Kidney (tissue), 14 donors: ENCODE data around the gene SOCS3. TPM values are rescaled to one million over a fixed set of nuclear protein-coding genes. Genes with fewer than 3 reads are reported as not detected.

Experiments used
- DNase-seq, 5 donors: peaks; one replicate each; pipeline ENCODE4 v3.0.0-alpha.2; 2013 to 2020
- FAIRE-seq: peaks from 2 replicates; lab custom pipeline; 2012; peaks lifted over from hg19 to GRCh38; lab: Jason Lieb, UNC
- H3K27ac ChIP-seq, 2 donors: one replicate each; pipeline ENCODE4 v1.7.0; 2013; ENCODE audit warnings: low read depth in 2 of 2, low read length in 2 of 2, inconsistent platforms in 1 of 2
- H3K27me3 ChIP-seq: one replicate; pipeline ENCODE4 v1.7.1; 2013; ENCODE audit warnings: low read length, inconsistent platforms; ENCODE audit not compliant: control insufficient read depth, insufficient read depth
- H3K36me3 ChIP-seq, 3 donors: one replicate each; pipeline versions ENCODE4 v1.7.0 to v1.7.1; 2013; ENCODE audit warnings: low read length in 3 of 3, control low read depth in 1 of 3, inconsistent platforms in 1 of 3; ENCODE audit not compliant: insufficient read depth in 3 of 3, control insufficient read depth in 2 of 3
- H3K4me1 ChIP-seq, 3 donors: one replicate each; pipeline versions ENCODE4 v1.7.0 to v1.7.1; 2013; ENCODE audit warnings: low read length in 3 of 3, inconsistent platforms in 1 of 3, low read depth in 1 of 3; ENCODE audit not compliant: control insufficient read depth in 2 of 3, insufficient read depth in 2 of 3
- H3K4me3 ChIP-seq, 3 donors: one replicate each; pipeline versions ENCODE4 v1.7.0 to v1.8.1; 2013; ENCODE audit warnings: low read length in 3 of 3, control low read depth in 1 of 3, inconsistent platforms in 1 of 3
- H3K9ac ChIP-seq, 3 donors: one replicate each; pipeline versions ENCODE4 v1.7.0 to v1.7.1; 2013; ENCODE audit warnings: low read length in 3 of 3, control low read depth in 1 of 3, inconsistent platforms in 1 of 3
- H3K9me3 ChIP-seq, 3 donors: one replicate each; pipeline versions ENCODE4 v1.7.0 to v1.7.1; 2013; ENCODE audit warnings: low read length in 3 of 3, control low read depth in 1 of 3, inconsistent platforms in 1 of 3; ENCODE audit not compliant: control insufficient read depth in 2 of 3, insufficient read depth in 1 of 3
- CTCF ChIP-seq: IDR thresholded peaks from 3 replicates; pipeline ENCODE4 v1.5.1; 2012; ENCODE audit warnings: mild to moderate bottlenecking, moderate library complexity, borderline replicate concordance; ENCODE audit not compliant: insufficient read depth; ENCODE audit errors: extremely low read depth
- intact Hi-C: fragments of 100-400 bp; cut with DNase I; formaldehyde crosslinking; loops from one replicate; pipeline ENCODE4 v1.11.1; 2022
- polyA plus RNA-seq: library from polyadenylated mRNA; stranded (reverse); fragments of 350-450 nt; fragmentation: Illumina TruSeq; extraction: RNeasy Lipid Tissue Mini Kit (QIAGEN cat#74804); gene quantifications from one replicate; pipeline ENCODE4 v1.2.3, GENCODE V29; 2014; ENCODE audit warnings: low read depth, low replicate concordance; ENCODE audit not compliant: insufficient read depth
- total RNA-seq: library from RNA; stranded (reverse); fragmentation: NEBNext Ultra II Directional; extraction: Animal tissue kit (Norgen Biotek cat#: 25700); gene quantifications from one replicate; pipeline ENCODE4 v1.2.1, GENCODE V29; 2021
- donor health status: control.
- donor health status: control.
- donor health status: control.
- donor health status: control.
- donor health status: control.
- donor health status: DM: yes; HTN: yes; CAD: no.
- donor health status: Normal renal cell carcinoma (clear cell type).

Gene SOCS3
- total and polyA plus RNA-seq, 2 donors from 2014 or later = 31.2 to 110 TPM

- DNase-seq (no peak), FAIRE-seq (no peak)
- intact Hi-C loops = no loop called here
- H3K36me3 ChIP-seq = no peaks in the 10 kb centered on the region
- no peak for TF ChIP-seq CTCF
- no peak overlapping the region for H3K4me3 ChIP-seq
- no peaks in the 10 kb centered on the region for H3K9me3 ChIP-seq
- no peak overlapping the region for H3K27ac ChIP-seq
- peaks cover 5 to 23% (median 16%) of the 10 kb centered on the region in 3 donors for H3K4me1 ChIP-seq
- no peaks in the 10 kb centered on the region for H3K27me3 ChIP-seq
- H3K9ac ChIP-seq = no peak overlapping the region
Measured at GRCh38 chr17:78318407-78318806, 41.5 kb downstream of the SOCS3 start.

- H3K36me3 ChIP-seq = no peaks in the 10 kb centered on the region
- H3K9ac ChIP-seq = no peak overlapping the region
- peak; percentile 12 for TF ChIP-seq CTCF
Measured at GRCh38 chr17:78317794-78318400, 42.0 kb downstream of the SOCS3 start.

GRCh38 chr17:78316867-78317789, 42.7 kb downstream of the SOCS3 start:
- no peak for FAIRE-seq
- Histone ChIP-seq H3K4me3 (no peak overlapping the region), H3K27ac (peak overlapping the region; percentile 85 to 93)

More at GRCh38 chr17:78317794-78318400, 42.0 kb downstream of the SOCS3 start:
- H3K27me3 ChIP-seq = no peaks in the 10 kb centered on the region
- H3K9me3 ChIP-seq = no peaks in the 10 kb centered on the region
- FAIRE-seq (no peak), DNase-seq (peak in 2 of 5 donors; percentile 36 to 74)
- intact Hi-C loops = no loop called here
- H3K4me1 ChIP-seq = peaks cover 5 to 23% (median 16%) of the 10 kb centered on the region in 3 donors
- H3K4me3 ChIP-seq = no peak overlapping the region
- peak overlapping the region; percentile 35 to 74 for H3K27ac ChIP-seq

More at GRCh38 chr17:78316867-78317789, 42.7 kb downstream of the SOCS3 start:
- intact Hi-C loops = no loop called here
- Histone ChIP-seq H3K9me3 (no peaks in the 10 kb centered on the region), H3K36me3 (no peaks in the 10 kb centered on the region), H3K9ac (peak overlapping the region in 2 of 3 donors; percentile 12 to 60), H3K4me1 (peaks cover 5 to 23% (median 16%) of the 10 kb centered on the region in 3 donors), H3K27me3 (no peaks in the 10 kb centered on the region)
- DNase-seq = peak; percentile 88 to 94 (median 91)
- no peak for TF ChIP-seq CTCF
